ENCODE measurements around the gene PANK4. TPM values are rescaled to one million over a fixed set of nuclear protein-coding genes. Genes with fewer than 3 reads are reported as not detected.

Gene PANK4
- total and polyA plus RNA-seq, 2 of the 8 experiments (the other 6 are each of a cell fraction or from before 2014, with no cell fraction given): 20.1 to 29.7 TPM

GRCh38 chr1:2564006-2564814, 37.8 kb upstream of the PANK4 start:
- H3K4me2 ChIP-seq (ENCODE audit: insufficient read depth in 1 of 2, low read depth in 2 of 2, low read length in 2 of 2): no peak overlapping the region
- H4K91ac ChIP-seq (replicated peaks; ENCODE audit: insufficient read length, low read length): no peak overlapping the region
- no peaks in the 10 kb centered on the region for H3K27me3 ChIP-seq (replicated peaks in 1 of 4; ENCODE audit: control insufficient read depth in 3 of 4, extremely low read depth in 1 of 4, insufficient read depth in 3 of 4, low read length in 3 of 4)
- H3K23me2 ChIP-seq (ENCODE audit: low read depth, low read length): no peaks in the 10 kb centered on the region
- H3K79me1 ChIP-seq (ENCODE audit: low read depth, low read length): no peaks in the 10 kb centered on the region
- H2BK20ac ChIP-seq (ENCODE audit: low read length): no peak overlapping the region
- H2BK12ac ChIP-seq (ENCODE audit: low read depth, low read length): no peak overlapping the region
- H2BK5ac ChIP-seq (ENCODE audit: low read depth, low read length): no peak overlapping the region
- H2AFZ ChIP-seq (ENCODE audit: low read length): no peak overlapping the region
- ChIA-PET POLR2A (ENCODE audit: partially characterized antibody) (interaction anchor here (0.7 to 1.2 kb wide), 2 partner anchors 8 to 21 kb away, joined by 3 to 4 read pairs; partner anchors contain the start of gene TNFRSF14), CTCF (ENCODE audit: partially characterized antibody) (interaction anchor here (0.6 to 3.4 kb wide), 3 partner anchors 8 to 985 kb away, joined by 3 to 33 read pairs (median 4); no protein-coding TSS in a partner anchor)
- no peak overlapping the region for H3K14ac ChIP-seq (ENCODE audit: insufficient read length)
- peak overlapping the region; percentile 35; the same call in 1 of the 2 replicates for H4K8ac ChIP-seq (ENCODE audit: extremely low read depth, insufficient read depth, low read length)
- FAIRE-seq (no peak), DNase-seq (ENCODE audit: low read depth in 1 of 2, low spot score in 2 of 2) (no peak)
- H4K20me1 ChIP-seq (replicated peaks in 1 of 2; ENCODE audit: control insufficient read depth in 1 of 2, insufficient read depth in 2 of 2, low read length in 2 of 2): no peaks in the 10 kb centered on the region
- H3K79me2 ChIP-seq (ENCODE audit: control insufficient read depth in 1 of 2, insufficient read depth in 2 of 2, low read length in 2 of 2): no peaks in the 10 kb centered on the region
- H2BK120ac ChIP-seq (replicated peaks; ENCODE audit: low read depth, low read length): no peak overlapping the region
- no peak overlapping the region for H4K5ac ChIP-seq (ENCODE audit: insufficient read length, low read depth, low read length)
- H3K18ac ChIP-seq (ENCODE audit: extremely low read depth, low read length): no peak overlapping the region
- no peak overlapping the region for H2BK15ac ChIP-seq (ENCODE audit: low read length)
- H3K56ac ChIP-seq (replicated peaks; ENCODE audit: insufficient read length, low read depth, low read length): no peak overlapping the region
- H3K23ac ChIP-seq (ENCODE audit: insufficient read length): no peak overlapping the region
- H3K4me1 ChIP-seq (replicated peaks in 1 of 4; ENCODE audit: control insufficient read depth in 3 of 4, insufficient read depth in 4 of 4, low read length in 3 of 4): peaks cover 0 to 5% (median 0%) of the 10 kb centered on the region in 4 experiments; a peak in 1 of 7 replicates
- H3K9me3 ChIP-seq (ENCODE audit: insufficient read depth in 2 of 2, low read depth in 1 of 2, low read length in 1 of 2): no peaks in the 10 kb centered on the region
- H3K36me3 ChIP-seq (ENCODE audit: control insufficient read depth in 2 of 4, insufficient read depth in 4 of 4, low read length in 3 of 4): no peaks in the 10 kb centered on the region
- H2AK5ac ChIP-seq (ENCODE audit: low read depth, low read length): no peak overlapping the region
- 90% methylated on average over 18 of the region's 20 CpGs; no CpG with 5 or more reads in 1 of the 2 experiments for WGBS, 2 experiments (ENCODE audit: extremely low coverage in 1 of 2, insufficient coverage in 1 of 2, insufficient read length in 1 of 2, insufficient replicate concordance in 2 of 2, low coverage in 1 of 2, low lambda C conversion rate in 2 of 2, missing lambda C conversion rate in 1 of 2)
- H3K4me3 ChIP-seq (ENCODE audit: extremely low read depth in 1 of 4, insufficient read depth in 2 of 4, low read depth in 3 of 4, low read length in 4 of 4): no peak overlapping the region
- no peak overlapping the region for H3K9ac ChIP-seq (replicated peaks in 1 of 4; ENCODE audit: extremely low read depth in 1 of 4, low read depth in 3 of 4, low read length in 3 of 4)
- no peak overlapping the region for H3K4ac ChIP-seq (replicated peaks; ENCODE audit: insufficient read length, low read depth, low read length)
- no peak overlapping the region for H3K27ac ChIP-seq (ENCODE audit: low read depth, low read length)
- TF ChIP-seq TCF12 (IDR thresholded peaks at IDR 0.05; ENCODE audit: low read depth, low read length) (no peak), HDAC2 (IDR thresholded peaks at IDR 0.05; ENCODE audit: borderline replicate concordance in 1 of 2, low read depth in 2 of 2, low read length in 2 of 2) (no peak), CTBP2 (IDR thresholded peaks at IDR 0.05; ENCODE audit: borderline replicate concordance, insufficient read depth, insufficient read length, low read length) (no peak), SP1 (IDR thresholded peaks at IDR 0.05; ENCODE audit: low read depth, low read length) (no peak), KDM5A (IDR thresholded peaks at IDR 0.05; ENCODE audit: low read length) (no peak), BRCA1 (IDR thresholded peaks at IDR 0.05; ENCODE audit: low read depth, low read length) (no peak), SAP30 (IDR thresholded peaks at IDR 0.05; ENCODE audit: insufficient read depth, insufficient replicate concordance, low read length) (no peak), E2F6 (IDR thresholded peaks at IDR 0.05) (no peak), POLR2A (IDR thresholded peaks at IDR 0.05; ENCODE audit: control extremely low read depth in 1 of 2, low read depth in 2 of 2, low read length in 2 of 2) (no peak)

Measured in H1 (cell line).